Neural progenitor cell (in vitro differentiated cells): ENCODE data around the gene CTSD. TPM values are rescaled to one million over a fixed set of nuclear protein-coding genes. Genes with fewer than 3 reads are reported as not detected.
"Not testable (repeated sequence)": the region's sequence is repeated elsewhere in the genome, so short reads cannot be mapped to it uniquely, and the experiment has no call there.

Experiments used
- DNase-seq: peaks from one replicate; pipeline ENCODE4 v3.0.0-alpha.2; 2016; ENCODE audit warnings: low spot score
- H2AFZ ChIP-seq: fragments of 200-600 bp; sonication (generic); replicated peaks from 2 replicates; pipeline ENCODE4 v1.6.1; 2016; ENCODE audit warnings: antibody characterized with exemption
- H3F3A ChIP-seq: fragments of 200-600 bp; sonication (generic); 2 replicates; pipeline ENCODE4 v1.6.1; 2016; ENCODE audit warnings: antibody characterized with exemption, low read depth
- H3K27ac ChIP-seq: fragments of 200-600 bp; sonication (generic); 2 replicates; pipeline ENCODE4 v1.5.1; 2016; ENCODE audit warnings: mild to moderate bottlenecking
- H3K27me3 ChIP-seq: fragments of 200-600 bp; sonication (generic); 2 replicates; pipeline ENCODE4 v1.6.1; 2016; ENCODE audit warnings: mild to moderate bottlenecking, moderate library complexity
- H3K36me3 ChIP-seq: fragments of 200-600 bp; sonication (generic); 2 replicates; pipeline ENCODE4 v1.5.1; 2016
- H3K4me1 ChIP-seq: fragments of 200-600 bp; sonication (generic); 2 replicates; pipeline ENCODE4 v1.6.1; 2016; ENCODE audit warnings: mixed run types
- H3K4me2 ChIP-seq: fragments of 200-600 bp; sonication (generic); 2 replicates; pipeline ENCODE4 v1.6.1; 2016
- H3K4me3 ChIP-seq: fragments of 200-600 bp; sonication (generic); 2 replicates; pipeline ENCODE4 v1.5.1; 2016
- H3K79me2 ChIP-seq: fragments of 200-600 bp; sonication (generic); 2 replicates; pipeline ENCODE4 v1.6.1; 2016; ENCODE audit warnings: low read depth
- H3K9ac ChIP-seq: fragments of 200-600 bp; sonication (generic); 2 replicates; pipeline ENCODE4 v1.6.1; 2016
- H3K9me3 ChIP-seq: fragments of 200-600 bp; sonication (generic); 2 replicates; pipeline ENCODE4 v1.5.1; 2016; ENCODE audit warnings: low read depth
- H4K20me1 ChIP-seq: fragments of 200-600 bp; sonication (generic); 2 replicates; pipeline ENCODE4 v1.6.1; 2016; ENCODE audit warnings: low read depth
- H3K27ac Mint-ChIP-seq: 3 replicates; pipeline ENCODE4 v1.8.0; 2021; ENCODE audit warnings: mixed read lengths
- H3K27me3 Mint-ChIP-seq: 2 replicates; pipeline ENCODE4 v1.8.0; 2022; ENCODE audit warnings: low read depth, mild to moderate bottlenecking, inconsistent platforms, moderate library complexity, mixed read lengths; ENCODE audit not compliant: insufficient read depth
- H3K36me3 Mint-ChIP-seq: 3 replicates; pipeline ENCODE4 v1.8.0; 2021; ENCODE audit warnings: mixed read lengths
- H3K4me1 Mint-ChIP-seq: 3 replicates; pipeline ENCODE4 v1.8.0; 2021; ENCODE audit warnings: mixed read lengths
- H3K4me3 Mint-ChIP-seq: 3 replicates; pipeline ENCODE4 v1.8.0; 2021; ENCODE audit warnings: mild to moderate bottlenecking, moderate library complexity, mixed read lengths
- H3K9me3 Mint-ChIP-seq: 3 replicates; pipeline ENCODE4 v1.8.0; 2020; ENCODE audit warnings: mixed read lengths
- CTCF ChIP-seq: fragments of 200-600 bp; sonication (generic); IDR thresholded peaks from 2 replicates; pipeline ENCODE4 v1.5.1; 2017; ENCODE audit warnings: antibody characterized with exemption, mild to moderate bottlenecking
- EZH2 ChIP-seq: fragments of 200-600 bp; sonication (generic); IDR thresholded peaks from 2 replicates; pipeline ENCODE4 v1.6.1; 2017; ENCODE audit warnings: antibody characterized with exemption, mild to moderate bottlenecking, moderate library complexity
- EZH2phosphoT487 ChIP-seq: fragments of 200-600 bp; sonication (generic); IDR thresholded peaks from 2 replicates; pipeline ENCODE4 v1.6.1; 2017; ENCODE audit warnings: antibody characterized with exemption
- total RNA-seq: library from RNA; depleted of rRNA; stranded (reverse); fragments of >200 nt; gene quantifications from 2 replicates; pipeline ENCODE4 v1.2.3, GENCODE V29; 2015; ENCODE audit warnings: low replicate concordance

Gene CTSD
- total RNA-seq, 1 donor from 2014 or later = 38.2 TPM

GRCh38 chr11:1770061-1770460, 6.3 kb upstream of the CTSD start:
- Histone ChIP-seq H3K27ac (no peak overlapping the region), H2AFZ (no peak overlapping the region), H3K36me3 (no peaks in the 10 kb centered on the region), H3F3A (peaks cover 5% of the 10 kb centered on the region), H3K4me2 (no peak overlapping the region), H3K9me3 (no peaks in the 10 kb centered on the region), H4K20me1 (no peaks in the 10 kb centered on the region), H3K4me1 (no peaks in the 10 kb centered on the region), H3K4me3 (no peak overlapping the region), H3K79me2 (no peaks in the 10 kb centered on the region), H3K9ac (no peak overlapping the region), H3K27me3 (no peaks in the 10 kb centered on the region)
- H3K27ac Mint-ChIP-seq = no peak overlapping the region
- peaks cover 10% of the 10 kb centered on the region for H3K9me3 Mint-ChIP-seq
- TF ChIP-seq CTCF (no peak), EZH2 (no peak), EZH2phosphoT487 (no peak)
- peaks cover 29% of the 10 kb centered on the region for H3K4me1 Mint-ChIP-seq
- DNase-seq = no peak
- H3K4me3 Mint-ChIP-seq = no peak overlapping the region
- peaks cover 3% of the 10 kb centered on the region for H3K36me3 Mint-ChIP-seq
- H3K27me3 Mint-ChIP-seq = peaks cover 9% of the 10 kb centered on the region

- H3K4me1 Mint-ChIP-seq = peaks cover 26% of the 10 kb centered on the region
- H4K20me1 ChIP-seq, H3K36me3 ChIP-seq, H3F3A ChIP-seq, H3K9me3 Mint-ChIP-seq, H3K4me3 Mint-ChIP-seq, H3K27me3 ChIP-seq, H3K36me3 Mint-ChIP-seq, H3K27ac Mint-ChIP-seq, H3K27ac ChIP-seq, H3K9me3 ChIP-seq, H2AFZ ChIP-seq, H3K4me3 ChIP-seq, H3K9ac ChIP-seq, H3K79me2 ChIP-seq, H3K4me1 ChIP-seq, H3K27me3 Mint-ChIP-seq, DNase-seq, H3K4me2 ChIP-seq: not testable (repeated sequence)
Observed at GRCh38 chr11:1769304-1769936, 5.7 kb upstream of the CTSD start.

GRCh38 chr11:1768141-1768469, 4.4 kb upstream of the CTSD start:
- Mint-ChIP-seq H3K4me3 (no peak overlapping the region), H3K27me3 (peaks cover 3% of the 10 kb centered on the region), H3K36me3 (no peaks in the 10 kb centered on the region), H3K9me3 (no peaks in the 10 kb centered on the region), H3K4me1 (peaks cover 20% of the 10 kb centered on the region), H3K27ac (no peak overlapping the region)
- DNase-seq = no peak
- peaks cover 7% of the 10 kb centered on the region for H3K79me2 ChIP-seq
- H4K20me1 ChIP-seq = no peaks in the 10 kb centered on the region
- no peak overlapping the region for H3K27ac ChIP-seq
- H3K36me3 ChIP-seq = no peaks in the 10 kb centered on the region
- H3K9me3 ChIP-seq = no peaks in the 10 kb centered on the region
- H3K27me3 ChIP-seq = no peaks in the 10 kb centered on the region
- no peak overlapping the region for H2AFZ ChIP-seq
- no peak overlapping the region for H3K4me2 ChIP-seq
- H3K9ac ChIP-seq = no peak overlapping the region
- H3F3A ChIP-seq = peaks cover 5% of the 10 kb centered on the region
- no peak for TF ChIP-seq CTCF
- TF ChIP-seq EZH2 = no peak
- TF ChIP-seq EZH2phosphoT487 = no peak
- no peak overlapping the region for H3K4me3 ChIP-seq
- no peaks in the 10 kb centered on the region for H3K4me1 ChIP-seq

- no peak for DNase-seq
- Mint-ChIP-seq H3K4me3 (no peak overlapping the region), H3K36me3 (no peaks in the 10 kb centered on the region)
Observed at GRCh38 chr11:1767399-1768140, 3.8 kb upstream of the CTSD start.

More at GRCh38 chr11:1767399-1768140, 3.8 kb upstream of the CTSD start:
- Histone ChIP-seq H4K20me1 (no peaks in the 10 kb centered on the region), H3K4me2 (no peak overlapping the region), H3K27ac (no peak overlapping the region), H3K27me3 (no peaks in the 10 kb centered on the region), H3F3A (peaks cover 5% of the 10 kb centered on the region), H3K9ac (no peak overlapping the region), H3K4me3 (no peak overlapping the region), H3K9me3 (no peaks in the 10 kb centered on the region), H3K36me3 (no peaks in the 10 kb centered on the region), H3K79me2 (peaks cover 11% of the 10 kb centered on the region), H3K4me1 (no peaks in the 10 kb centered on the region), H2AFZ (no peak overlapping the region)
- Mint-ChIP-seq H3K9me3 (no peaks in the 10 kb centered on the region), H3K4me1 (peaks cover 19% of the 10 kb centered on the region), H3K27ac (no peak overlapping the region), H3K27me3 (peaks cover 3% of the 10 kb centered on the region)
- TF ChIP-seq CTCF (no peak), EZH2phosphoT487 (no peak), EZH2 (no peak)
